Neural progenitor cell (in vitro differentiated cells): ENCODE measurements around the gene CENPP. TPM values are rescaled to one million over a fixed set of nuclear protein-coding genes. Genes with fewer than 3 reads are reported as not detected.

ENCODE experiments used
- DNase-seq: peaks from one replicate; pipeline ENCODE4 v3.0.0-alpha.2; 2016; ENCODE audit warnings: low spot score
- H2AFZ ChIP-seq: fragments of 200-600 bp; sonication (generic); replicated peaks from 2 replicates; pipeline ENCODE4 v1.6.1; 2016; ENCODE audit warnings: antibody characterized with exemption
- H3F3A ChIP-seq: fragments of 200-600 bp; sonication (generic); 2 replicates; pipeline ENCODE4 v1.6.1; 2016; ENCODE audit warnings: antibody characterized with exemption, low read depth
- H3K27ac ChIP-seq: fragments of 200-600 bp; sonication (generic); 2 replicates; pipeline ENCODE4 v1.5.1; 2016; ENCODE audit warnings: mild to moderate bottlenecking
- H3K27me3 ChIP-seq: fragments of 200-600 bp; sonication (generic); 2 replicates; pipeline ENCODE4 v1.6.1; 2016; ENCODE audit warnings: mild to moderate bottlenecking, moderate library complexity
- H3K36me3 ChIP-seq: fragments of 200-600 bp; sonication (generic); 2 replicates; pipeline ENCODE4 v1.5.1; 2016
- H3K4me1 ChIP-seq: fragments of 200-600 bp; sonication (generic); 2 replicates; pipeline ENCODE4 v1.6.1; 2016; ENCODE audit warnings: mixed run types
- H3K4me2 ChIP-seq: fragments of 200-600 bp; sonication (generic); 2 replicates; pipeline ENCODE4 v1.6.1; 2016
- H3K4me3 ChIP-seq: fragments of 200-600 bp; sonication (generic); 2 replicates; pipeline ENCODE4 v1.5.1; 2016
- H3K79me2 ChIP-seq: fragments of 200-600 bp; sonication (generic); 2 replicates; pipeline ENCODE4 v1.6.1; 2016; ENCODE audit warnings: low read depth
- H3K9ac ChIP-seq: fragments of 200-600 bp; sonication (generic); 2 replicates; pipeline ENCODE4 v1.6.1; 2016
- H3K9me3 ChIP-seq: fragments of 200-600 bp; sonication (generic); 2 replicates; pipeline ENCODE4 v1.5.1; 2016; ENCODE audit warnings: low read depth
- H4K20me1 ChIP-seq: fragments of 200-600 bp; sonication (generic); 2 replicates; pipeline ENCODE4 v1.6.1; 2016; ENCODE audit warnings: low read depth
- H3K27ac Mint-ChIP-seq: 3 replicates; pipeline ENCODE4 v1.8.0; 2021; ENCODE audit warnings: mixed read lengths
- H3K27me3 Mint-ChIP-seq: 2 replicates; pipeline ENCODE4 v1.8.0; 2022; ENCODE audit warnings: low read depth, mild to moderate bottlenecking, inconsistent platforms, moderate library complexity, mixed read lengths; ENCODE audit not compliant: insufficient read depth
- H3K36me3 Mint-ChIP-seq: 3 replicates; pipeline ENCODE4 v1.8.0; 2021; ENCODE audit warnings: mixed read lengths
- H3K4me1 Mint-ChIP-seq: 3 replicates; pipeline ENCODE4 v1.8.0; 2021; ENCODE audit warnings: mixed read lengths
- H3K4me3 Mint-ChIP-seq: 3 replicates; pipeline ENCODE4 v1.8.0; 2021; ENCODE audit warnings: mild to moderate bottlenecking, moderate library complexity, mixed read lengths
- H3K9me3 Mint-ChIP-seq: 3 replicates; pipeline ENCODE4 v1.8.0; 2020; ENCODE audit warnings: mixed read lengths
- EZH2 ChIP-seq: fragments of 200-600 bp; sonication (generic); IDR thresholded peaks from 2 replicates; pipeline ENCODE4 v1.6.1; 2017; ENCODE audit warnings: antibody characterized with exemption, mild to moderate bottlenecking, moderate library complexity
- EZH2phosphoT487 ChIP-seq: fragments of 200-600 bp; sonication (generic); IDR thresholded peaks from 2 replicates; pipeline ENCODE4 v1.6.1; 2017; ENCODE audit warnings: antibody characterized with exemption
- total RNA-seq: library from RNA; depleted of rRNA; stranded (reverse); fragments of >200 nt; gene quantifications from 2 replicates; pipeline ENCODE4 v1.2.3, GENCODE V29; 2015; ENCODE audit warnings: low replicate concordance
- TF ChIP-seq, protein P1 (sequence below): fragments of 200-600 bp; sonication (generic); IDR thresholded peaks from 2 replicates; pipeline ENCODE4 v1.5.1; 2017; ENCODE audit warnings: antibody characterized with exemption, mild to moderate bottlenecking

CENPP gene
- total RNA-seq, 1 donor from 2014 or later: 10.7 TPM

- TF ChIP-seq EZH2phosphoT487: no peak
- TF ChIP-seq, protein P1, sequence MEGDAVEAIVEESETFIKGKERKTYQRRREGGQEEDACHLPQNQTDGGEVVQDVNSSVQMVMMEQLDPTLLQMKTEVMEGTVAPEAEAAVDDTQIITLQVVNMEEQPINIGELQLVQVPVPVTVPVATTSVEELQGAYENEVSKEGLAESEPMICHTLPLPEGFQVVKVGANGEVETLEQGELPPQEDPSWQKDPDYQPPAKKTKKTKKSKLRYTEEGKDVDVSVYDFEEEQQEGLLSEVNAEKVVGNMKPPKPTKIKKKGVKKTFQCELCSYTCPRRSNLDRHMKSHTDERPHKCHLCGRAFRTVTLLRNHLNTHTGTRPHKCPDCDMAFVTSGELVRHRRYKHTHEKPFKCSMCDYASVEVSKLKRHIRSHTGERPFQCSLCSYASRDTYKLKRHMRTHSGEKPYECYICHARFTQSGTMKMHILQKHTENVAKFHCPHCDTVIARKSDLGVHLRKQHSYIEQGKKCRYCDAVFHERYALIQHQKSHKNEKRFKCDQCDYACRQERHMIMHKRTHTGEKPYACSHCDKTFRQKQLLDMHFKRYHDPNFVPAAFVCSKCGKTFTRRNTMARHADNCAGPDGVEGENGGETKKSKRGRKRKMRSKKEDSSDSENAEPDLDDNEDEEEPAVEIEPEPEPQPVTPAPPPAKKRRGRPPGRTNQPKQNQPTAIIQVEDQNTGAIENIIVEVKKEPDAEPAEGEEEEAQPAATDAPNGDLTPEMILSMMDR: no peak
- TF ChIP-seq EZH2: no peak
- H3F3A ChIP-seq: peaks cover 1% of the 10 kb centered on the region
- H3K4me3 ChIP-seq: no peak overlapping the region
- H4K20me1 ChIP-seq: no peaks in the 10 kb centered on the region
- no peak overlapping the region for H2AFZ ChIP-seq
- Mint-ChIP-seq H3K36me3 (no peaks in the 10 kb centered on the region), H3K27me3 (peaks cover 10% of the 10 kb centered on the region), H3K9me3 (peaks cover 20% of the 10 kb centered on the region), H3K4me1 (no peaks in the 10 kb centered on the region), H3K27ac (no peak overlapping the region), H3K4me3 (no peak overlapping the region)
- H3K9me3 ChIP-seq: peaks cover 13% of the 10 kb centered on the region
- no peak overlapping the region for H3K9ac ChIP-seq
- no peaks in the 10 kb centered on the region for H3K4me1 ChIP-seq
- H3K79me2 ChIP-seq: no peaks in the 10 kb centered on the region
- no peak overlapping the region for H3K4me2 ChIP-seq
- H3K27me3 ChIP-seq: no peaks in the 10 kb centered on the region
- no peaks in the 10 kb centered on the region for H3K36me3 ChIP-seq
- no peak for DNase-seq
- H3K27ac ChIP-seq: no peak overlapping the region
These were observed 277.3 kb downstream of the CENPP start for GRCh38 chr9:92603100-92603499.

- Histone ChIP-seq H2AFZ (no peak overlapping the region), H3K4me1 (peaks cover 8% of the 10 kb centered on the region), H3K79me2 (no peaks in the 10 kb centered on the region), H3K4me2 (no peak overlapping the region), H3K9ac (no peak overlapping the region), H3K4me3 (no peak overlapping the region), H4K20me1 (no peaks in the 10 kb centered on the region), H3K27ac (no peak overlapping the region), H3F3A (peaks cover 10% of the 10 kb centered on the region), H3K27me3 (no peaks in the 10 kb centered on the region), H3K9me3 (peaks cover 13% of the 10 kb centered on the region), H3K36me3 (no peaks in the 10 kb centered on the region)
- peaks cover 7% of the 10 kb centered on the region for H3K4me1 Mint-ChIP-seq
- TF ChIP-seq, protein P1: no peak
- TF ChIP-seq EZH2: no peak
- TF ChIP-seq EZH2phosphoT487: no peak
- H3K27me3 Mint-ChIP-seq: peaks cover 11% of the 10 kb centered on the region
- H3K9me3 Mint-ChIP-seq: peaks cover 20% of the 10 kb centered on the region
- no peaks in the 10 kb centered on the region for H3K36me3 Mint-ChIP-seq
- DNase-seq: no peak
- no peak overlapping the region for H3K4me3 Mint-ChIP-seq
- no peak overlapping the region for H3K27ac Mint-ChIP-seq
These were observed 278.2 kb downstream of the CENPP start for GRCh38 chr9:92603990-92604389.

GRCh38 chr9:92605224-92605623 is 279.5 kb downstream of the CENPP start:
- Histone ChIP-seq H4K20me1 (no peaks in the 10 kb centered on the region), H2AFZ (no peak overlapping the region), H3K9ac (no peak overlapping the region), H3F3A (peaks cover 21% of the 10 kb centered on the region), H3K9me3 (peaks cover 13% of the 10 kb centered on the region), H3K4me3 (no peak overlapping the region), H3K36me3 (no peaks in the 10 kb centered on the region), H3K4me1 (peaks cover 17% of the 10 kb centered on the region), H3K27ac (no peak overlapping the region), H3K27me3 (no peaks in the 10 kb centered on the region), H3K4me2 (no peak overlapping the region), H3K79me2 (no peaks in the 10 kb centered on the region)
- H3K9me3 Mint-ChIP-seq: peaks cover 20% of the 10 kb centered on the region
- DNase-seq: no peak
- H3K36me3 Mint-ChIP-seq: no peaks in the 10 kb centered on the region
- H3K27ac Mint-ChIP-seq: no peak overlapping the region
- H3K4me3 Mint-ChIP-seq: no peak overlapping the region
- peaks cover 14% of the 10 kb centered on the region for H3K27me3 Mint-ChIP-seq
- TF ChIP-seq, protein P1: no peak
- TF ChIP-seq EZH2phosphoT487 (no peak), EZH2 (no peak)
- H3K4me1 Mint-ChIP-seq: peaks cover 12% of the 10 kb centered on the region
